Body of pancreas (tissue), 4 donors: ENCODE results near the gene PITPNC1.
"Not testable (repeated sequence)": the region's sequence is repeated elsewhere in the genome, so short reads cannot be mapped to it uniquely, and the experiment has no call there.

Experiments
- CTCF ChIP-seq, 7 experiments: fragments of 450-650 bp in 4 of 7; fragments of 200-600 bp in 3 of 7; sonication (generic) in 3 of 7; IDR thresholded peaks; one replicate each; pipeline ENCODE4 v1.5.1; 2016 to 2019; ENCODE audit warnings: antibody characterized with exemption in 7 of 7
- POLR2A ChIP-seq, 3 donors: fragments of 450-650 bp; IDR thresholded peaks; one replicate each; pipeline ENCODE4 v1.6.1; 2016; ENCODE audit warnings: antibody characterized with exemption in 3 of 3, mild to moderate bottlenecking in 2 of 3

- TF ChIP-seq POLR2A, CTCF (IDR thresholded peaks at IDR 0.05): not testable (repeated sequence)
Measured at GRCh38 chr17:67495534-67495933, 118.5 kb downstream of the PITPNC1 start.
